ENCODE data around the gene PCDHGB6.
"Not testable (repeated sequence)": the region's sequence is repeated elsewhere in the genome, so short reads cannot be mapped to it uniquely, and the experiment has no call there.

The PCDHGB6 gene

GRCh38 chr5:141407790-141408505 is at the start of gene PCDHGB6:
Gene PCDHGB6 (plus strand): TSS chr5:141408021. CDS start chr5:141408203, 182 bp downstream.
- not testable (repeated sequence) for DNase-seq (ENCODE audit: low spot score)

GRCh38 chr5:141359790-141360426 is 47.9 kb upstream of the PCDHGB6 start, which contains the start of gene PCDHGB2:
Gene PCDHGB2 (plus strand): TSS chr5:141359994. CDS start chr5:141360136, 142 bp downstream.
- peak; percentile 30 for DNase-seq (ENCODE audit: low spot score)

GRCh38 chr5:141360685-141361084 is 47.1 kb upstream of the PCDHGB6 start:
- DNase-seq (ENCODE audit: low spot score): no peak

GRCh38 chr5:141362719-141363118 is 45.1 kb upstream of the PCDHGB6 start:
- no peak for DNase-seq (ENCODE audit: low spot score)

GRCh38 chr5:141363952-141364660 is 43.7 kb upstream of the PCDHGB6 start, which contains the start of gene PCDHGA5:
Gene PCDHGA5 (plus strand): TSS chr5:141364162. CDS start chr5:141364331, 169 bp downstream.
- no peak for DNase-seq (ENCODE audit: low spot score)

- no peak for DNase-seq (ENCODE audit: low spot score)
These were observed 41.6 kb upstream of the PCDHGB6 start for GRCh38 chr5:141366016-141366896.

GRCh38 chr5:141369994-141370848 is 37.6 kb upstream of the PCDHGB6 start, which contains the start of gene PCDHGB3:
Gene PCDHGB3 (plus strand): TSS chr5:141370242. CDS start chr5:141370395, 153 bp downstream.
- peak; percentile 16 for DNase-seq (ENCODE audit: low spot score)

- DNase-seq (ENCODE audit: low spot score): no peak
These were observed 36.0 kb upstream of the PCDHGB6 start for GRCh38 chr5:141371572-141372475.

- no peak for DNase-seq (ENCODE audit: low spot score)
These were observed 34.0 kb upstream of the PCDHGB6 start, which contains the start of gene PCDHGA6 for GRCh38 chr5:141373673-141374317. Gene PCDHGA6 (plus strand): TSS chr5:141373891. CDS start chr5:141374084, 193 bp downstream.

GRCh38 chr5:141374627-141375026 is 33.2 kb upstream of the PCDHGB6 start:
- no peak for DNase-seq (ENCODE audit: low spot score)

GRCh38 chr5:141375444-141376155 is 32.2 kb upstream of the PCDHGB6 start:
- DNase-seq (ENCODE audit: low spot score): not testable (repeated sequence)

- no peak for DNase-seq (ENCODE audit: low spot score)
These were observed 25.1 kb upstream of the PCDHGB6 start, which contains the start of gene PCDHGA7 for GRCh38 chr5:141382469-141383294. Gene PCDHGA7 (plus strand): TSS chr5:141382742. CDS start chr5:141382900, 158 bp downstream.

GRCh38 chr5:141383345-141383744 is 24.5 kb upstream of the PCDHGB6 start:
- DNase-seq (ENCODE audit: low spot score): no peak

GRCh38 chr5:141384471-141385267 is 23.2 kb upstream of the PCDHGB6 start:
- no peak for DNase-seq (ENCODE audit: low spot score)

GRCh38 chr5:141387557-141388311 is 20.1 kb upstream of the PCDHGB6 start, which contains the start of gene PCDHGB4:
Gene PCDHGB4 (plus strand): TSS chr5:141387698. CDS start chr5:141387885, 187 bp downstream.
- DNase-seq (ENCODE audit: low spot score): not testable (repeated sequence)
